Trophoblast cell (in vitro differentiated cells and primary cell): ENCODE measurements around the gene SUCLG2.

Source experiments
- DNase-seq, 2 donors: peaks; one replicate each; pipeline ENCODE4 v3.0.0-alpha.2; 2016
- H2AFZ ChIP-seq: 2 replicates; pipeline ENCODE4 v1.6.1; 2013; ENCODE audit warnings: low read length, moderate library complexity, mild to moderate bottlenecking; ENCODE audit not compliant: insufficient read depth, poor library complexity
- H2AK5ac ChIP-seq: 2 replicates; pipeline ENCODE4 v1.6.1; 2013; ENCODE audit warnings: mild to moderate bottlenecking, low read length
- H2BK120ac ChIP-seq: 2 replicates; pipeline ENCODE4 v1.6.1; 2013; ENCODE audit warnings: low read length, mild to moderate bottlenecking, moderate library complexity; ENCODE audit not compliant: insufficient read depth, poor library complexity
- H2BK12ac ChIP-seq: 2 replicates; pipeline ENCODE4 v1.6.1; 2013; ENCODE audit warnings: mild to moderate bottlenecking, low read length, moderate library complexity
- H2BK5ac ChIP-seq: 2 replicates; pipeline ENCODE4 v1.6.1; 2013; ENCODE audit warnings: low read length, low read depth, moderate library complexity, mild to moderate bottlenecking; ENCODE audit not compliant: poor library complexity
- H3K14ac ChIP-seq: 2 replicates; pipeline ENCODE4 v1.6.1; 2013; ENCODE audit warnings: mild to moderate bottlenecking, low read length
- H3K18ac ChIP-seq: 2 replicates; pipeline ENCODE4 v1.6.1; 2013; ENCODE audit warnings: mild to moderate bottlenecking, low read length
- H3K23ac ChIP-seq: 2 replicates; pipeline ENCODE4 v1.6.1; 2013; ENCODE audit warnings: low read length
- H3K27ac ChIP-seq: 2 replicates; pipeline ENCODE4 v1.5.1; 2013; ENCODE audit warnings: low read depth, mild to moderate bottlenecking, inconsistent platforms, low read length, moderate library complexity
- H3K27me3 ChIP-seq: 2 replicates; pipeline ENCODE4 v1.6.1; 2013; ENCODE audit warnings: inconsistent platforms, mild to moderate bottlenecking, low read length, moderate library complexity; ENCODE audit not compliant: insufficient read depth
- H3K36me3 ChIP-seq, 2 experiments: 1 replicate in 1 of 2; 2 replicates in 1 of 2; pipeline ENCODE4 v1.6.1; 2013; ENCODE audit warnings: low read length in 2 of 2, mild to moderate bottlenecking in 2 of 2, moderate library complexity in 1 of 2; ENCODE audit not compliant: insufficient read depth in 2 of 2, control insufficient read depth in 1 of 2
- H3K4ac ChIP-seq: 2 replicates; pipeline ENCODE4 v1.6.1; 2013; ENCODE audit warnings: low read depth, mild to moderate bottlenecking, low read length, moderate library complexity
- H3K4me1 ChIP-seq, 2 experiments: 1 replicate in 1 of 2; 2 replicates in 1 of 2; pipeline ENCODE4 v1.6.1; 2013; ENCODE audit warnings: low read length in 2 of 2, mild to moderate bottlenecking in 2 of 2, moderate library complexity in 1 of 2; ENCODE audit not compliant: insufficient read depth in 2 of 2, control insufficient read depth in 1 of 2
- H3K4me2 ChIP-seq: 2 replicates; pipeline ENCODE4 v1.6.1; 2013; ENCODE audit warnings: inconsistent platforms, mild to moderate bottlenecking, low read length, moderate library complexity
- H3K4me3 ChIP-seq: 2 replicates; pipeline ENCODE4 v1.5.1; 2013; ENCODE audit warnings: mild to moderate bottlenecking, low read depth, low read length, inconsistent platforms
- H3K79me1 ChIP-seq: one replicate; pipeline ENCODE4 v1.6.1; 2013; ENCODE audit warnings: low read length
- H3K79me2 ChIP-seq: 2 replicates; pipeline ENCODE4 v1.6.1; 2013; ENCODE audit warnings: low read length, mild to moderate bottlenecking; ENCODE audit not compliant: control insufficient read depth, insufficient read depth, poor library complexity
- H3K9ac ChIP-seq: 2 replicates; pipeline ENCODE4 v1.6.1; 2013; ENCODE audit warnings: mild to moderate bottlenecking, low read length
- H3K9me3 ChIP-seq: 2 replicates; pipeline ENCODE4 v1.6.1; 2013; ENCODE audit warnings: low read depth, mild to moderate bottlenecking, control low read depth, inconsistent platforms, low read length; ENCODE audit not compliant: insufficient read depth
- H4K12ac ChIP-seq: 2 replicates; pipeline ENCODE4 v1.6.1; 2013; ENCODE audit warnings: low read depth, mild to moderate bottlenecking, low read length, moderate library complexity
- H4K8ac ChIP-seq: 2 replicates; pipeline ENCODE4 v1.6.1; 2013; ENCODE audit warnings: low read depth, mild to moderate bottlenecking, low read length, moderate library complexity
- H4K91ac ChIP-seq: one replicate; pipeline ENCODE4 v1.6.1; 2013; ENCODE audit warnings: low read depth, mild to moderate bottlenecking, low read length, moderate library complexity
- WGBS: extraction: QIAGEN DNeasy Blood & Tissue Kit; methylation state at CpG from one replicate; pipeline ENCODE4 v1.1.7; 2013; ENCODE audit warnings: missing lambda C conversion rate; ENCODE audit not compliant: insufficient read length, insufficient coverage; ENCODE audit errors: extremely low coverage; 5-methylcytosine and 5-hydroxymethylcytosine counted together

The SUCLG2 gene

GRCh38 chr3:67601919-67602608 is 52.3 kb downstream of the SUCLG2 start:
- Histone ChIP-seq H3K79me1 (no peaks in the 10 kb centered on the region), H4K8ac (no peak overlapping the region), H2BK120ac (no peak overlapping the region), H2BK5ac (no peak overlapping the region), H3K9ac (no peak overlapping the region), H3K27me3 (no peaks in the 10 kb centered on the region), H3K4ac (no peak overlapping the region), H3K4me2 (no peak overlapping the region), H3K36me3 (no peaks in the 10 kb centered on the region), H3K9me3 (no peaks in the 10 kb centered on the region), H3K4me3 (no peak overlapping the region), H3K4me1 (no peaks in the 10 kb centered on the region), H3K79me2 (no peaks in the 10 kb centered on the region), H2AK5ac (no peak overlapping the region), H4K91ac (no peak overlapping the region), H3K14ac (no peak overlapping the region), H2BK12ac (no peak overlapping the region), H4K12ac (no peak overlapping the region), H3K27ac (no peak overlapping the region), H3K18ac (no peak overlapping the region), H3K23ac (no peak overlapping the region), H2AFZ (no peak overlapping the region)
- no peak for DNase-seq
- no CpG with 5 or more reads among the region's 5 CpGs for WGBS

DNA sequence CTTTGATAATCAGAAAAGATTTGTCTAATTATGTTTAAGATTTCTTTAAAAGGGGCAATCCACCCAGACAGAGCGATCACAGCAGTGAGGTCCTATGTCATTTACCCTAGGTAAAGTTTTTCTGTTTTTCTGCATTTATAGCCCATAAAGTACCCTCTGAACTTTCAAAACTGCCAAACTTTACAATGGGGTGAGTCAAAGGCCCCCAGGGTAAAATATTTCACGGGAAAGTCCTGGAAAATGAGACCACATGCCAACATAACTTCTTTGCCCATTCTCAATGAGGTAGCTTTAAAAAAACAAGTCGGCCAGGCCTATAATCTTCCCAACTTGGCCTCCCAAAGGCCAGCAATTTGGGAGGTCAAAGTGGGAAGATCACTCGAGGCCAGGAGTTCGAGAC is 53.0 kb downstream of the SUCLG2 start:
- no CpG with 5 or more reads among the region's 5 CpGs for WGBS
- H2AK5ac ChIP-seq: no peak overlapping the region
- H2BK120ac ChIP-seq: no peak overlapping the region
- H3K4me1 ChIP-seq: no peaks in the 10 kb centered on the region
- H3K18ac ChIP-seq: no peak overlapping the region
- H4K8ac ChIP-seq: no peak overlapping the region
- H2BK5ac ChIP-seq: no peak overlapping the region
- H3K14ac ChIP-seq: no peak overlapping the region
- no peak overlapping the region for H3K9ac ChIP-seq
- no peaks in the 10 kb centered on the region for H3K9me3 ChIP-seq
- no peak overlapping the region for H3K4me2 ChIP-seq
- no peaks in the 10 kb centered on the region for H3K79me1 ChIP-seq
- H3K4ac ChIP-seq: no peak overlapping the region
- no peak overlapping the region for H3K4me3 ChIP-seq
- no peaks in the 10 kb centered on the region for H3K27me3 ChIP-seq
- H3K36me3 ChIP-seq: no peaks in the 10 kb centered on the region
- no peak overlapping the region for H4K91ac ChIP-seq
- H3K23ac ChIP-seq: no peak overlapping the region
- H2AFZ ChIP-seq: no peak overlapping the region
- H3K79me2 ChIP-seq: no peaks in the 10 kb centered on the region
- H3K27ac ChIP-seq: no peak overlapping the region
- peak; percentile 35 to 77 for DNase-seq
- no peak overlapping the region for H2BK12ac ChIP-seq
- H4K12ac ChIP-seq: no peak overlapping the region

DNA sequence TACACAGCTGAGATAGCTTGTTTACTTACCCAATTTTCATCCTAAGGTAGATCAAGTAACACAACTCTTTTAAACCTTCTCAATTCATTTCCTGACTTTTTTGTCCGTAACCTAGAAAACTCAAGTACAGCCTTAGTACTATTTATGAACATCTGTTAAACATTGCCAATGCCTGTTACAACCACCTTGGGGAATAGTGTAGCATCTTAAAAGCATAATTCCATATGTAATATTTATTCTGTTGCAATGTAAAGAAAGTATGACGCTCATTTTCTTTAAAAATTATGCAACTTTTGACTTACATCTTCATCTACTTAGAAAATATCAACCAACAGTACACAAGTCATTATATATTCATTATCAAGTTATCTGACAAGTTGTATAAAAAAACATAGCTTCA is 54.6 kb downstream of the SUCLG2 start:
- no peak overlapping the region for H3K18ac ChIP-seq
- H2BK5ac ChIP-seq: no peak overlapping the region
- H3K9ac ChIP-seq: no peak overlapping the region
- no peaks in the 10 kb centered on the region for H3K4me1 ChIP-seq
- no peaks in the 10 kb centered on the region for H3K9me3 ChIP-seq
- H2BK12ac ChIP-seq: no peak overlapping the region
- no peak overlapping the region for H3K27ac ChIP-seq
- no CpG with 5 or more reads among the region's 2 CpGs for WGBS
- DNase-seq: no peak
- no peak overlapping the region for H4K12ac ChIP-seq
- no peak overlapping the region for H2AK5ac ChIP-seq
- H4K91ac ChIP-seq: no peak overlapping the region
- H3K4me2 ChIP-seq: no peak overlapping the region
- H3K79me2 ChIP-seq: no peaks in the 10 kb centered on the region
- H2AFZ ChIP-seq: no peak overlapping the region
- H3K4me3 ChIP-seq: no peak overlapping the region
- H3K79me1 ChIP-seq: no peaks in the 10 kb centered on the region
- H3K27me3 ChIP-seq: no peaks in the 10 kb centered on the region
- no peak overlapping the region for H3K4ac ChIP-seq
- no peak overlapping the region for H3K14ac ChIP-seq
- no peak overlapping the region for H2BK120ac ChIP-seq
- no peaks in the 10 kb centered on the region for H3K36me3 ChIP-seq
- no peak overlapping the region for H4K8ac ChIP-seq
- no peak overlapping the region for H3K23ac ChIP-seq

DNA sequence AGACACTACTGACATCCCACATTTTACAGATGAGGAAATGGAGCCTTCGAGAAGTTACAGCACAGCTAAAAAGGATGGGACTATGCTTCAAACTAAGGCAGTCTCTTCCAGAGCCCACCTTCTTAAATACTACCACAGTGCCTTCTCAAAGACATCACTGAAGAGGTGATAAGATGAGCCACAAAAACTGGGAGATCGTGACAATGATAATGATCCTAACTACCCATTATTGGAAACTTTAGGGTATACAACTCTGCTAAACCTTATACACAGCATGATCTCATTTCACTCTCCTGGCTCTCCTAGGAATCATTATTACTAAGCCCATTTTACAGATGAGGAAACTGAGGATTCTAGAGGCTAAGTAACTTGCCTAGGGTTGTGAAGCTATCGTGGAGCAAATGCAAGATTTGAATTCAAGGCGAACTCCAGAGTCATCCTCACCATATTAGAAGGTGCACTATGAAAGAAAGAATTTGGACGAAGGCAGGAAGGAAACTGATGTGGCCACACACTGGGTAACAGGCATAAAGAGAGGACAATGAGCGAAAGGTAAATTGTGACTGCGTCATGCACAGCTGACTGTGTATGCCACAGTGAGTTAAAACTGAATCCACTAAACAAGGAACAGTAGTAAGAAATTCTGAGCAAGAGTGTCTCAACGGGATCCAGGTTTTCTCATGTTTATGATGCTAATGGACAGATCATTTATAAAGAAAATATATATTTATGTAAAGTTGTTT is 55.4 kb downstream of the SUCLG2 start:
- Histone ChIP-seq H2BK120ac (no peak overlapping the region), H3K4ac (no peak overlapping the region), H2BK5ac (no peak overlapping the region), H3K79me1 (no peaks in the 10 kb centered on the region), H3K4me2 (no peak overlapping the region), H3K14ac (no peak overlapping the region), H3K27me3 (no peaks in the 10 kb centered on the region), H3K9ac (no peak overlapping the region), H3K18ac (no peak overlapping the region), H4K8ac (no peak overlapping the region), H3K4me1 (no peaks in the 10 kb centered on the region), H3K23ac (no peak overlapping the region), H2BK12ac (no peak overlapping the region), H2AFZ (no peak overlapping the region), H3K4me3 (no peak overlapping the region), H3K36me3 (no peaks in the 10 kb centered on the region), H2AK5ac (no peak overlapping the region), H3K27ac (no peak overlapping the region), H3K79me2 (no peaks in the 10 kb centered on the region), H4K12ac (no peak overlapping the region), H4K91ac (no peak overlapping the region), H3K9me3 (no peaks in the 10 kb centered on the region)
- WGBS: no CpG with 5 or more reads among the region's 8 CpGs
- DNase-seq: no peak
